Loucy (cell line): ENCODE measurements around the gene TLCD2.

Source experiments
- H2AFZ ChIP-seq: fragments of 200-600 bp; sonication (generic); 2 replicates; pipeline ENCODE4 v1.6.0; 2016; ENCODE audit warnings: antibody characterized with exemption, mild to moderate bottlenecking, low read length, moderate library complexity
- H3F3A ChIP-seq: fragments of 200-600 bp; 2 replicates; pipeline ENCODE4 v1.6.0; 2016; ENCODE audit warnings: antibody characterized with exemption, low read depth, mild to moderate bottlenecking
- H3K27me3 ChIP-seq: fragments of 200-600 bp; sonication (generic); 2 replicates; pipeline ENCODE4 v1.6.1; 2014; ENCODE audit warnings: low read length, mild to moderate bottlenecking; ENCODE audit not compliant: insufficient read depth, poor library complexity, severe bottlenecking
- H3K36me3 ChIP-seq: fragments of 200-600 bp; sonication (generic); 2 replicates; pipeline ENCODE4 v1.6.1; 2016; ENCODE audit warnings: low read length; ENCODE audit not compliant: insufficient read depth
- H3K4me1 ChIP-seq: fragments of 200-600 bp; sonication (generic); 2 replicates; pipeline ENCODE4 v1.5.1; 2014; ENCODE audit warnings: low read length, mild to moderate bottlenecking; ENCODE audit not compliant: insufficient read depth, poor library complexity, severe bottlenecking
- H3K4me2 ChIP-seq: fragments of 200-600 bp; sonication (generic); 2 replicates; pipeline ENCODE4 v1.6.0; 2014; ENCODE audit warnings: antibody characterized with exemption, low read length, low read depth, mild to moderate bottlenecking; ENCODE audit not compliant: poor library complexity, severe bottlenecking
- H3K4me3 ChIP-seq: fragments of 200-600 bp; sonication (generic); 2 replicates; pipeline ENCODE4 v1.5.1; 2014; ENCODE audit warnings: low read length, mild to moderate bottlenecking, mixed read lengths; ENCODE audit not compliant: poor library complexity, severe bottlenecking
- H3K79me2 ChIP-seq: fragments of 200-600 bp; sonication (generic); 2 replicates; pipeline ENCODE4 v1.6.1; 2014; ENCODE audit warnings: low read length; ENCODE audit not compliant: insufficient read depth
- H3K9ac ChIP-seq: fragments of 200-600 bp; sonication (generic); 2 replicates; pipeline ENCODE4 v1.6.0; 2014; ENCODE audit warnings: mild to moderate bottlenecking, low read depth, low read length, moderate library complexity; ENCODE audit not compliant: poor library complexity, severe bottlenecking
- H3K9me2 ChIP-seq: fragments of 200-600 bp; sonication (generic); replicated peaks from 2 replicates; pipeline ENCODE4 v1.6.1; 2016; ENCODE audit warnings: low read depth, low read length, mixed read lengths
- H3K9me3 ChIP-seq: fragments of 200-600 bp; sonication (generic); 2 replicates; pipeline ENCODE4 v1.6.1; 2014; ENCODE audit warnings: mild to moderate bottlenecking, antibody characterized with exemption, low read length, low read depth; ENCODE audit not compliant: insufficient read depth
- H4K20me1 ChIP-seq: fragments of 200-600 bp; sonication (generic); 2 replicates; pipeline ENCODE4 v1.6.0; 2014; ENCODE audit warnings: antibody characterized with exemption, low read length, mild to moderate bottlenecking; ENCODE audit not compliant: insufficient read depth, poor library complexity, severe bottlenecking
- EZH2phosphoT487 ChIP-seq: fragments of 200-600 bp; IDR thresholded peaks from 2 replicates; pipeline ENCODE4 v1.6.1; 2018; ENCODE audit warnings: antibody characterized with exemption, mild to moderate bottlenecking, moderate library complexity, borderline replicate concordance
- TF ChIP-seq, protein P1 (sequence below): fragments of 200-600 bp; sonication (generic); conservative IDR thresholded peaks from 2 replicates; pipeline ENCODE4 v1.5.1; 2014; ENCODE audit warnings: mild to moderate bottlenecking, antibody characterized with exemption, low read length

TLCD2 gene

DNA sequence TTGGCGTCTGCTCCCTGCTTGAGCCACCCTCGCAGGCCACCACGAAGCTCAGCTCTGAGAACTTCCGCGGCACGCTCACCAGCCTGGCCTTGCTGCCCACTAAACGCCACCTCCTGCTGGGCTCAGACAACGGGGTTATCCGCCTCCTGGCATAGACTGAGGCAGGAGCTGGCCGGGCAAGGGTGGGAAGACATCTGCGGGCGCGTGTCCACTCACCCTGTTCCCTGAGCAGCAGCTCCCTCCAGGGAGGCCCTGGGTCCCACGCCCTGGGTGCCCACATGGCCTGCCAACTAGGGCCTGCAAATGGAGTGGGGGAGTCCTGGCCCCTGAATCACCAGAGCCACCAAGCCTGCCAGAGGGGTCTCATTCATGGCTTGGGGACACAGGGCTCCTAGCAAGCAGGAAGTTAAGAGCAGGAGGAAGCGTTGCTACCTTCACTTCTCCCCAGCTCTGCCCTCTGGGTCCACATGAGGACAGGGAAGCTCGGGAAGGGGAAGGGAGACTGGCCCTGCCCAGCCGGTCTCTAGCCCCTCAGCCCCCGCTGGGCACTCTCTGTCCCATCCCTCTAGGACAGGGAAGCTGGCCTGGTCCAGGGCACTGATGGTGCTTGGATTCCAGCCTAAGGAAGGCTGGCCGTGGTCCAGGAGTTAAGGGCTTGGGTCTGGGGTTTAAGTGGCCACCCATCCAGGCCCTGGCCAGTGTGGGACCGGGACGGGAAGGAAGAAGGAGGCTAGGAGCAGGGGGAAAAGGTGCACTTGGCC is 27.5 kb upstream of the TLCD2 start:
- no peak overlapping the region for H3K4me3 ChIP-seq
- H3K79me2 ChIP-seq = no peaks in the 10 kb centered on the region
- H3F3A ChIP-seq = no peaks in the 10 kb centered on the region
- no peaks in the 10 kb centered on the region for H3K4me1 ChIP-seq
- H4K20me1 ChIP-seq = no peaks in the 10 kb centered on the region
- no peak overlapping the region for H3K9ac ChIP-seq
- no peaks in the 10 kb centered on the region for H3K36me3 ChIP-seq
- no peak overlapping the region for H3K4me2 ChIP-seq
- H2AFZ ChIP-seq = no peak overlapping the region
- H3K27me3 ChIP-seq = no peaks in the 10 kb centered on the region
- TF ChIP-seq, protein P1, sequence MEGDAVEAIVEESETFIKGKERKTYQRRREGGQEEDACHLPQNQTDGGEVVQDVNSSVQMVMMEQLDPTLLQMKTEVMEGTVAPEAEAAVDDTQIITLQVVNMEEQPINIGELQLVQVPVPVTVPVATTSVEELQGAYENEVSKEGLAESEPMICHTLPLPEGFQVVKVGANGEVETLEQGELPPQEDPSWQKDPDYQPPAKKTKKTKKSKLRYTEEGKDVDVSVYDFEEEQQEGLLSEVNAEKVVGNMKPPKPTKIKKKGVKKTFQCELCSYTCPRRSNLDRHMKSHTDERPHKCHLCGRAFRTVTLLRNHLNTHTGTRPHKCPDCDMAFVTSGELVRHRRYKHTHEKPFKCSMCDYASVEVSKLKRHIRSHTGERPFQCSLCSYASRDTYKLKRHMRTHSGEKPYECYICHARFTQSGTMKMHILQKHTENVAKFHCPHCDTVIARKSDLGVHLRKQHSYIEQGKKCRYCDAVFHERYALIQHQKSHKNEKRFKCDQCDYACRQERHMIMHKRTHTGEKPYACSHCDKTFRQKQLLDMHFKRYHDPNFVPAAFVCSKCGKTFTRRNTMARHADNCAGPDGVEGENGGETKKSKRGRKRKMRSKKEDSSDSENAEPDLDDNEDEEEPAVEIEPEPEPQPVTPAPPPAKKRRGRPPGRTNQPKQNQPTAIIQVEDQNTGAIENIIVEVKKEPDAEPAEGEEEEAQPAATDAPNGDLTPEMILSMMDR = no peak
- H3K9me2 ChIP-seq = no peaks in the 10 kb centered on the region
- no peaks in the 10 kb centered on the region for H3K9me3 ChIP-seq

DNA sequence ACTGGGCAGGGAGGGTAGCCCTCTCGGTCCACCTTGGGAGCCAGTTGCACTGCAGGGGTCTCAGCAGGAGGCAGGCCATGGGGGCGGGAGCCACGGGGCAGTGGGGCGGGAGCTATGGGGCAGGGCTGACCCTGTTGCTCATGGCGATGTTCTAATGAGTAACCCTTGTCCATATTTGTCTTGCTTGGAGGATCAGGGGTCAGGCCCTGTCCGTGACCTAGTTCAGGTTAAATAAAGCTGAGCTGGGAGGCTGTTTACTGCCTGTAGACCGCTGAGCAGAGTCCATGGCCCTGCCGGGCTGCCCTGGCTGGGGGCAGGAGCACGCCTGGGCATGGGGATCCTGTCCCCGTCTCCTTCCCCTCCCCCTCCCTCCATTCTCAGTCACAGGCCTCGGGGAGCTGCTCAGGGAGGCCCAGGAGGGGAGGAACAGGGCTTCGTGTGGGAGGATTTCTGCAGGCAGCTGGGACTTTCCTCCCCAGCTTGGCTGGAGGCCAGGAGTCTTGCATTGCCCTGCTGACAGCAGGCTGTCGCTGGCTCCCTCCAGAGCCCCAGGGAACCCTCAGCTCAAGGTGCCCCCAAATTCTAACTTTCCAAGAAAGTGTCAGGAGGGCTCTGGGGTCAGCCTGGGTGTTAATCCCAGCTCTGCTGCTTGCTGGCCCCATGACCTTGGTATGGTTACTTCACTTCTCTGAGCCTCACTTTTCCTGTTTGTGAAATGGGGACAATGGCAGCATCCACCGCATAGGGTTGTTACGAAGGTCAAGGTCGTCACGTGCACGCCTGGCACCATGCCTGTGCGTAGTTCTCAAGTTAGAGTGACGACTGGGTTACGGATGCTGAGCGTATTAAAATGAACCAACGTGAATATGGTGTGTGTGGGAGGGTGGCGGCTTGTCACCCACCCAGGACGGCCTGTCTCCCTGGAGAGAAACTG is 26.4 kb upstream of the TLCD2 start:
- H3K9ac ChIP-seq = no peak overlapping the region
- H3K9me2 ChIP-seq = no peaks in the 10 kb centered on the region
- H3K36me3 ChIP-seq = no peaks in the 10 kb centered on the region
- no peaks in the 10 kb centered on the region for H3K4me1 ChIP-seq
- no peaks in the 10 kb centered on the region for H3F3A ChIP-seq
- H2AFZ ChIP-seq = no peak overlapping the region
- H4K20me1 ChIP-seq = no peaks in the 10 kb centered on the region
- no peak overlapping the region for H3K4me2 ChIP-seq
- H3K9me3 ChIP-seq = no peaks in the 10 kb centered on the region
- H3K4me3 ChIP-seq = no peak overlapping the region
- no peak for TF ChIP-seq EZH2phosphoT487
- TF ChIP-seq, protein P1 = no peak
- H3K79me2 ChIP-seq = no peaks in the 10 kb centered on the region
- H3K27me3 ChIP-seq = no peaks in the 10 kb centered on the region

DNA sequence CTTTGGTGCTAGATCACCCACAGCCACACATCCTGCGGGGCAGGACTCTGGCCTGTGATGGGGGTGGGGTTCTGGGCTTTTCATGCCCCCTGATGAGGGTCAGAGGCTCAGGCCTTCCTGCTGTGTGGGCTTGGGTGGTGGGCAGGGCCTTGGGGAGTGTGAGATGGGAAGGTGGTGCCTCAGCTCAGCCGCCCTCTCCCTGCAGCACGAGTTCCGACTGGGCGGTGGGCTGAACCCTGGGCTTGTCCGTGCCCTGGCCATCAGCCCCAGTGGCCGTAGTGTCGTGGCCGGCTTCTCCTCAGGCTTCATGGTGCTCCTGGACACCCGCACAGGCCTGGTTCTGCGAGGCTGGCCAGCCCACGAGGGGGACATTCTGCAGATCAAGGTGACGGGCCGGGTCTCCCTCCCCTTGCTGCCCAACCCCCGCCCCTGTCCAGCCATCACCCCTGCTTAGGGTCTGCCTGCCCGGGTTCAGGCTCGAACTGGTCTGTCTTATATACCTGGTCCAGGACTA is 25.7 kb upstream of the TLCD2 start:
- no peaks in the 10 kb centered on the region for H3K9me2 ChIP-seq
- H3K9me3 ChIP-seq = no peaks in the 10 kb centered on the region
- no peak overlapping the region for H3K4me3 ChIP-seq
- no peaks in the 10 kb centered on the region for H3K27me3 ChIP-seq
- H4K20me1 ChIP-seq = no peaks in the 10 kb centered on the region
- no peaks in the 10 kb centered on the region for H3F3A ChIP-seq
- TF ChIP-seq EZH2phosphoT487 = no peak
- TF ChIP-seq, protein P1 = no peak
- no peak overlapping the region for H3K4me2 ChIP-seq
- H3K36me3 ChIP-seq = no peaks in the 10 kb centered on the region
- H3K9ac ChIP-seq = no peak overlapping the region
- no peak overlapping the region for H2AFZ ChIP-seq
- H3K79me2 ChIP-seq = no peaks in the 10 kb centered on the region
- H3K4me1 ChIP-seq = no peaks in the 10 kb centered on the region
